Body of pancreas (tissue), 4 donors: ENCODE results near the gene ADGRB3. TPM values are rescaled to one million over a fixed set of nuclear protein-coding genes. Genes with fewer than 3 reads are reported as not detected.

Source experiments
- ATAC-seq: fragments of 150-250 bp; one replicate; pipeline ENCODE4 v1.9.1; 2016
- DNase-seq, 4 donors: peaks; one replicate each; pipeline ENCODE4 v3.0.0-alpha.2; 2019
- H3K27ac ChIP-seq, 4 donors: fragments of 200-600 bp; sonication (generic); 1 replicate in 3 of 4; 2 replicates in 1 of 4; pipeline versions ENCODE4 v1.5.1 to v1.6.1; 2016 to 2019; ENCODE audit warnings: mild to moderate bottlenecking in 1 of 4, mixed read lengths in 1 of 4, moderate library complexity in 1 of 4
- H3K27me3 ChIP-seq, 2 donors: fragments of 200-600 bp; sonication (generic); one replicate each; pipeline ENCODE4 v1.6.0; 2016; ENCODE audit warnings: mild to moderate bottlenecking in 1 of 2
- H3K36me3 ChIP-seq, 2 donors: fragments of 200-600 bp; sonication (generic); replicated peaks in 1 of 2; 2 replicates each; pipeline ENCODE4 v1.5.1; 2016; ENCODE audit warnings: low read depth in 2 of 2; ENCODE audit not compliant: insufficient read depth in 1 of 2
- H3K4me1 ChIP-seq: fragments of 200-600 bp; sonication (generic); one replicate; pipeline ENCODE4 v1.6.0; 2016
- H3K4me3 ChIP-seq, 2 donors: fragments of 200-600 bp; sonication (generic); 1 replicate in 1 of 2; 2 replicates in 1 of 2; pipeline ENCODE4 v1.5.1; 2016 to 2019
- H3K9me3 ChIP-seq, 3 donors: fragments of 200-600 bp; sonication (generic); 1 replicate in 2 of 3; 2 replicates in 1 of 3; pipeline ENCODE4 v1.5.1; 2016
- POLR2A ChIP-seq, 3 donors: fragments of 450-650 bp; IDR thresholded peaks; one replicate each; pipeline ENCODE4 v1.6.1; 2016; ENCODE audit warnings: antibody characterized with exemption in 3 of 3, mild to moderate bottlenecking in 2 of 3
- WGBS, 2 donors: methylation state at CpG; one replicate each; pipeline ENCODE4 v1.1.5; 2017; 5-methylcytosine and 5-hydroxymethylcytosine counted together
- intact Hi-C: fragments of 100-400 bp; cut with DNase I; formaldehyde crosslinking; loops from one replicate; pipeline ENCODE4 v1.15.1; 2023
- total RNA-seq, 2 donors: library from RNA; depleted of rRNA; stranded (reverse); fragments of >200 nt; gene quantifications; one replicate each; pipeline ENCODE4 v1.1.0, GENCODE V29; 2016
- TF ChIP-seq, protein P1 (sequence below), 7 experiments: fragments of 450-650 bp in 4 of 7; fragments of 200-600 bp in 3 of 7; sonication (generic) in 3 of 7; IDR thresholded peaks; one replicate each; pipeline ENCODE4 v1.5.1; 2016 to 2019; ENCODE audit warnings: antibody characterized with exemption in 7 of 7

The ADGRB3 gene
- total RNA-seq, 2 donors from 2014 or later: under 0.01 to 1.3 TPM

DNA sequence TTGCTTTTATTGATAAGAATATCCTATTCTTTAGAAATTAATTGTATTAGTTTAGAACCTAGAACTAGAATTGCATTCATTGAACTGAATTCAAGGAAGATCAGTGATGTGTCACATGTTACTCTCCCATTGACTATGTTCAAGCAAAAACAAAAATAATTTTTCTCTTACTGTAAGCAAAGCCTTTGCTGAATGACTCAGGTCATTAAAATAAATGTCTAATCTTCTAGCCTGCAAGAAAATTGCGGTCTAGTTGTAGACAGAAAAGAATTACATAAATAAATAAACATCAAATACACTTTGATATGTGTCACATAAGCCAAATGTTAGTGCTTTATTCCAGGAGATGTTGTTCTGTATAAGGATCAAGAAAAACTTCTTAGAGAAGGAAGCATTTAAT lies 387.9 kb downstream of the ADGRB3 start:
- DNase-seq (no peak), ATAC-seq (no peak)
- intact Hi-C loops: no loop called here
- Histone ChIP-seq H3K27me3 (no peaks in the 10 kb centered on the region), H3K27ac (no peak overlapping the region), H3K4me1 (no peaks in the 10 kb centered on the region), H3K36me3 (no peaks in the 10 kb centered on the region), H3K9me3 (no peaks in the 10 kb centered on the region), H3K4me3 (no peak overlapping the region)
- TF ChIP-seq, protein P1, sequence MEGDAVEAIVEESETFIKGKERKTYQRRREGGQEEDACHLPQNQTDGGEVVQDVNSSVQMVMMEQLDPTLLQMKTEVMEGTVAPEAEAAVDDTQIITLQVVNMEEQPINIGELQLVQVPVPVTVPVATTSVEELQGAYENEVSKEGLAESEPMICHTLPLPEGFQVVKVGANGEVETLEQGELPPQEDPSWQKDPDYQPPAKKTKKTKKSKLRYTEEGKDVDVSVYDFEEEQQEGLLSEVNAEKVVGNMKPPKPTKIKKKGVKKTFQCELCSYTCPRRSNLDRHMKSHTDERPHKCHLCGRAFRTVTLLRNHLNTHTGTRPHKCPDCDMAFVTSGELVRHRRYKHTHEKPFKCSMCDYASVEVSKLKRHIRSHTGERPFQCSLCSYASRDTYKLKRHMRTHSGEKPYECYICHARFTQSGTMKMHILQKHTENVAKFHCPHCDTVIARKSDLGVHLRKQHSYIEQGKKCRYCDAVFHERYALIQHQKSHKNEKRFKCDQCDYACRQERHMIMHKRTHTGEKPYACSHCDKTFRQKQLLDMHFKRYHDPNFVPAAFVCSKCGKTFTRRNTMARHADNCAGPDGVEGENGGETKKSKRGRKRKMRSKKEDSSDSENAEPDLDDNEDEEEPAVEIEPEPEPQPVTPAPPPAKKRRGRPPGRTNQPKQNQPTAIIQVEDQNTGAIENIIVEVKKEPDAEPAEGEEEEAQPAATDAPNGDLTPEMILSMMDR (IDR thresholded peaks at IDR 0.05): no peak
- no peak for TF ChIP-seq POLR2A (IDR thresholded peaks at IDR 0.05)
- WGBS, 2 donors: 69 to 74% methylated on average over 1 of the region's 1 CpG

DNA sequence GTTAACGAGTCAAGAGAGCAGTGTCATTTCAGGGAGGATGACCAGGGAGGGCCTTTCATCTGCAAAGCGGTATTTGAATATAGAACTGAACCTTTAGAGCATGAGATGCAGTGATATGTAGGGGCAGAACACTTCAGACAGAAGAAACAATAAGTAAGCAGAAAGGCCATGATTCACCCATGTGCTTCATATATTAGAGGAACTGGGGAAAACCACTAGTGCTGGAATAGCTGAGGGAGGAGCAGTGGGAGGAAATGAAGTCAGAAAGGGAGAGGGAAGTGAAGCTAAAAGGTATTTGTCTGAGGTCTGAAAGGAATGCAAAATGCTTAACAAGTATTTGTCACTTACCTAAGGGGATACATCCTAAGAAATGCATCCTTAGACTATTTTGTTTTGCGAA lies 391.2 kb downstream of the ADGRB3 start:
- ATAC-seq (no peak), DNase-seq (no peak)
- TF ChIP-seq, protein P1 (IDR thresholded peaks at IDR 0.05): no peak
- no peak for TF ChIP-seq POLR2A (IDR thresholded peaks at IDR 0.05)
- no peaks in the 10 kb centered on the region for H3K36me3 ChIP-seq
- H3K4me3 ChIP-seq: no peak overlapping the region
- H3K4me1 ChIP-seq: no peaks in the 10 kb centered on the region
- WGBS, 2 donors: 75 to 82% methylated on average over 3 of the region's 3 CpGs
- H3K27me3 ChIP-seq: no peaks in the 10 kb centered on the region
- no peaks in the 10 kb centered on the region for H3K9me3 ChIP-seq
- no peak overlapping the region for H3K27ac ChIP-seq
- intact Hi-C loops: no loop called here

DNA sequence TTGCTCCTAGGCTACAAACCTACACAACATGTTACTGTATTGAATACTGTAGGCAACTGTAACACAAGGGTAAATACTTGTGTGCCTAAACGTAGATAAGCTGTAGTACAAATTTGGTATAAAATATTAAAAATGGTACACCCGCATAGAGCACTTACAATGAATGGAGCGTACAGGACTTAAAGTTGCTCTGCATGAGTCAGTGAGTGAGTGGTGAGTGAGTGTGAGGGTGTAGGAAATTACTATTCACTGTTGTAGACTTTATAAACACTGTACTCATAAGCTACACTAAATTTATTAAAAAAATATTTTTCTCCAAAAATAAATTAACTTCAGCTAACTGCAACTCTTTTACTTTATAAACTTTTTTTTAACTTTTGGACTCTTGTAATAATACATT lies 391.6 kb downstream of the ADGRB3 start:
- intact Hi-C loops: no loop called here
- Histone ChIP-seq H3K4me1 (no peaks in the 10 kb centered on the region), H3K4me3 (no peak overlapping the region), H3K9me3 (no peaks in the 10 kb centered on the region), H3K36me3 (no peaks in the 10 kb centered on the region), H3K27me3 (no peaks in the 10 kb centered on the region), H3K27ac (no peak overlapping the region)
- ATAC-seq: no peak
- DNase-seq: no peak
- 33 to 38% methylated on average over 3 of the region's 3 CpGs for WGBS, 2 donors
- TF ChIP-seq POLR2A (IDR thresholded peaks at IDR 0.05): no peak
- TF ChIP-seq, protein P1 (IDR thresholded peaks at IDR 0.05): no peak

DNA sequence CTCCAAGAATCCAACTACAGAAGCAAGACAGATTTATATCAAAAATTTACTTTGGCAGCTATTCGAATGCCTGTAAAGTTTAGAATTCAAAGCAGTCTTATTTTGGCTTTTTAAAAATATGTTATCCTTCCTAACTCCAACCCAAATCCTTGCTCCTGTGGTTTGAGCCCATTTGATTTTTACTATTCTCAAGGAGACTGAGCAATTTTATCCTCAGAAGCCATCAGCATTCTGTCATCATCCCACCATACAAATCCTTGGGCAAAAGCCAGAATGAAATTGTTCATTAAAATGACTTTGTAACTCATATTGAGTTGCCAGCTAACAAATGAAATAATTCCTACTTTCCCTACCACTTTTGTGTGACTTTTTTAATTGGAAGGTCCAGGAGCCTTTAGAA lies 392.8 kb downstream of the ADGRB3 start:
- H3K9me3 ChIP-seq: no peaks in the 10 kb centered on the region
- H3K27me3 ChIP-seq: no peaks in the 10 kb centered on the region
- intact Hi-C loops: no loop called here
- H3K36me3 ChIP-seq: no peaks in the 10 kb centered on the region
- ATAC-seq: no peak
- WGBS, 2 donors: 50 to 67% methylated on average over 1 of the region's 1 CpG
- H3K4me1 ChIP-seq: no peaks in the 10 kb centered on the region
- TF ChIP-seq POLR2A (IDR thresholded peaks at IDR 0.05): no peak
- TF ChIP-seq, protein P1 (IDR thresholded peaks at IDR 0.05): no peak
- no peak overlapping the region for H3K4me3 ChIP-seq
- no peak overlapping the region for H3K27ac ChIP-seq
- no peak for DNase-seq

DNA sequence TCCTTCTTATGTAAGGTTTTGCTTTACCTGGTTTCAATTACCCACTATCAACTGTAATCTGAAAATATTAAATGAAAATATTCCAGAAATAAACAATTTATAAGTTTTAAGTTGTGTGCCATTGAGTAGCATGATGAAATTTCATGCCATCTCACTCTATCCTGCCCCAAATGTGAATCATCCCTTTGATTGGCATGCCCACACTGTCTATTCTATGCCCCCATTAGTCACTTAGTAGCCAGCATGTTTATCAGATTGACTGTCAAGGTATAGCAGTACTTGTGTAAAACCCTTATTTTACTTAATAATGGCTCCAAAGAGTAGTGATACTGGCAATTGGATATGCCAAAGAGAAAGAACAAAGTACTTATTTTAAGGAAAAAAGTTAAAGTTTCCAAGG lies 403.8 kb downstream of the ADGRB3 start:
- H3K4me1 ChIP-seq: no peaks in the 10 kb centered on the region
- TF ChIP-seq, protein P1 (IDR thresholded peaks at IDR 0.05): no peak
- TF ChIP-seq POLR2A (IDR thresholded peaks at IDR 0.05): no peak
- no peaks in the 10 kb centered on the region for H3K36me3 ChIP-seq
- intact Hi-C loops: no loop called here
- DNase-seq: no peak
- H3K27me3 ChIP-seq: no peaks in the 10 kb centered on the region
- no peak overlapping the region for H3K4me3 ChIP-seq
- ATAC-seq: no peak
- no peak overlapping the region for H3K27ac ChIP-seq
- no peaks in the 10 kb centered on the region for H3K9me3 ChIP-seq
